Progenitor cell of endocrine pancreas (in vitro differentiated cells): ENCODE data around the gene SLK. TPM values are rescaled to one million over a fixed set of nuclear protein-coding genes. Genes with fewer than 3 reads are reported as not detected.

Source experiments
- DNase-seq: peaks from one replicate; pipeline ENCODE4 v3.0.0; 2021; ENCODE audit warnings: low spot score; ENCODE audit not compliant: unreplicated experiment
- H3K27ac Mint-ChIP-seq: 2 replicates; pipeline ENCODE4 v1.8.0; 2021; ENCODE audit warnings: mild to moderate bottlenecking, moderate library complexity, mixed read lengths
- H3K27me3 Mint-ChIP-seq: 2 replicates; pipeline ENCODE4 v1.8.0; 2021; ENCODE audit warnings: mixed read lengths
- H3K36me3 Mint-ChIP-seq: 2 replicates; pipeline ENCODE4 v1.8.0; 2022; ENCODE audit warnings: mixed read lengths; ENCODE audit not compliant: insufficient read depth
- H3K4me1 Mint-ChIP-seq: 2 replicates; pipeline ENCODE4 v1.8.0; 2021; ENCODE audit warnings: low read depth, mixed read lengths
- H3K4me3 Mint-ChIP-seq: 2 replicates; pipeline ENCODE4 v1.8.0; 2021; ENCODE audit warnings: low read depth, mild to moderate bottlenecking, moderate library complexity, mixed read lengths
- H3K9me3 Mint-ChIP-seq: 2 replicates; pipeline ENCODE4 v1.8.0; 2021; ENCODE audit warnings: low read depth, mixed read lengths
- CTCF ChIP-seq: fragments of 200-600 bp; sonication (generic); IDR thresholded peaks from one replicate; pipeline ENCODE4 v1.5.0; 2021; ENCODE audit warnings: antibody characterized with exemption, mild to moderate bottlenecking; ENCODE audit not compliant: unreplicated experiment
- total RNA-seq: library from RNA; stranded (reverse); gene quantifications from 2 replicates; pipeline ENCODE4 v1.2.1, GENCODE V29; 2021

SLK gene
- total RNA-seq, 1 donor from 2014 or later: 29.8 TPM

GRCh38 chr10:104046651-104047050, 79.7 kb downstream of the SLK start:
- Mint-ChIP-seq H3K27ac (no peak overlapping the region), H3K9me3 (no peaks in the 10 kb centered on the region), H3K4me1 (peaks cover 11% of the 10 kb centered on the region), H3K27me3 (peaks cover 7% of the 10 kb centered on the region), H3K4me3 (no peak overlapping the region), H3K36me3 (no peaks in the 10 kb centered on the region)
- no peak for TF ChIP-seq CTCF
- no peak for DNase-seq

GRCh38 chr10:104049504-104050250, 82.7 kb downstream of the SLK start:
- H3K9me3 Mint-ChIP-seq: no peaks in the 10 kb centered on the region
- peaks cover 11% of the 10 kb centered on the region for H3K4me1 Mint-ChIP-seq
- no peak for TF ChIP-seq CTCF
- H3K36me3 Mint-ChIP-seq: no peaks in the 10 kb centered on the region
- no peak for DNase-seq
- no peak overlapping the region for H3K4me3 Mint-ChIP-seq
- H3K27ac Mint-ChIP-seq: no peak overlapping the region
- H3K27me3 Mint-ChIP-seq: peaks cover 2% of the 10 kb centered on the region

GRCh38 chr10:104052431-104052830, 85.5 kb downstream of the SLK start:
- H3K27ac Mint-ChIP-seq: no peak overlapping the region
- DNase-seq: no peak
- no peaks in the 10 kb centered on the region for H3K9me3 Mint-ChIP-seq
- peaks cover 5% of the 10 kb centered on the region for H3K27me3 Mint-ChIP-seq
- H3K36me3 Mint-ChIP-seq: no peaks in the 10 kb centered on the region
- TF ChIP-seq CTCF: no peak
- H3K4me3 Mint-ChIP-seq: no peak overlapping the region
- H3K4me1 Mint-ChIP-seq: peaks cover 11% of the 10 kb centered on the region

- H3K36me3 Mint-ChIP-seq: no peaks in the 10 kb centered on the region
- H3K27ac Mint-ChIP-seq: no peak overlapping the region
- H3K4me3 Mint-ChIP-seq: no peak overlapping the region
- peaks cover 11% of the 10 kb centered on the region for H3K4me1 Mint-ChIP-seq
- H3K9me3 Mint-ChIP-seq: no peaks in the 10 kb centered on the region
- TF ChIP-seq CTCF: no peak
- H3K27me3 Mint-ChIP-seq: peaks cover 5% of the 10 kb centered on the region
- no peak for DNase-seq
These were observed 86.3 kb downstream of the SLK start for GRCh38 chr10:104053201-104053600.

GRCh38 chr10:104054430-104054829, 87.5 kb downstream of the SLK start:
- peaks cover 10% of the 10 kb centered on the region for H3K4me1 Mint-ChIP-seq
- no peaks in the 10 kb centered on the region for H3K9me3 Mint-ChIP-seq
- H3K36me3 Mint-ChIP-seq: no peaks in the 10 kb centered on the region
- no peak overlapping the region for H3K27ac Mint-ChIP-seq
- no peak for DNase-seq
- TF ChIP-seq CTCF: no peak
- H3K4me3 Mint-ChIP-seq: no peak overlapping the region
- H3K27me3 Mint-ChIP-seq: peaks cover 3% of the 10 kb centered on the region
